ENCODE measurements around the gene TTF1.

Gene TTF1

DNA sequence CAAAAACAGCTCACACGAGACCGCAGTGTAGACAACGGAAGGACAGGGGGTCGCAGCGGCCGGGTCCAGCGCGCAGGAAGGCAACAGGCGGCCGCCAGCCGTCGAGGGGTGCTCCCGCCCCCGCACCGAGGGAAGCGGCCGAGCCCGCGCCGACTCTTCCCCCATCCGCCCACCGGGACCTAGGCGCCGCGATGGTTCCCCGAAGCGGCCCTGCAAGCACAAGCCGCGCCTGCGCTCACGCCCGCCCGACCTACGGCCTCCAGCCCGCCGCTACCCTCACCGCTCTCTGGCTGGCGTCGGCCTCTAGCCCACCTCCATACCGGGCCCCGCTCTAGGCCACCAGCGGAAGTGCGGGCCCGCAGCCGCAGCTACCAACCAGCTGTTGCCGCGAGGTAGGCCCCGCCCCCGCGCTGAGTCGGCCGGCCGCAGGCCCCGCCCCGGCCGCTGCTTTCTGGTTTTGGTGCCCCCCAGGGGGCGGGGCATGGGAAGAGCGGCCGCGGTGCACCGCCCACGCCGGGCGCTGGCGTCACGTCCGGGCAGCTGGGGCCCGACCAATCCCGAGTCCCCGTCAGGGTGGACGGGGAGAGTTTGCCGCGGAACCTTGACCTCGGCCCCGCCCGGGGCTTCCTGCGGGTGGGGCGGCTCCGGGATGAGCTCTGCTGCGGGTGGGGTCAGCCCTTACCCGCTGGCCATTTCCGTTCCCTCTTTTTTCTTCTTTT, 51.8 kb downstream of the TTF1 start, which contains the start of gene SETX:
SETX (minus strand) TSS at position 350 of the 719 bp plus-strand sequence. CDS start 5,558 bp downstream, outside the sequence.
- TF ChIP-seq, protein P1, sequence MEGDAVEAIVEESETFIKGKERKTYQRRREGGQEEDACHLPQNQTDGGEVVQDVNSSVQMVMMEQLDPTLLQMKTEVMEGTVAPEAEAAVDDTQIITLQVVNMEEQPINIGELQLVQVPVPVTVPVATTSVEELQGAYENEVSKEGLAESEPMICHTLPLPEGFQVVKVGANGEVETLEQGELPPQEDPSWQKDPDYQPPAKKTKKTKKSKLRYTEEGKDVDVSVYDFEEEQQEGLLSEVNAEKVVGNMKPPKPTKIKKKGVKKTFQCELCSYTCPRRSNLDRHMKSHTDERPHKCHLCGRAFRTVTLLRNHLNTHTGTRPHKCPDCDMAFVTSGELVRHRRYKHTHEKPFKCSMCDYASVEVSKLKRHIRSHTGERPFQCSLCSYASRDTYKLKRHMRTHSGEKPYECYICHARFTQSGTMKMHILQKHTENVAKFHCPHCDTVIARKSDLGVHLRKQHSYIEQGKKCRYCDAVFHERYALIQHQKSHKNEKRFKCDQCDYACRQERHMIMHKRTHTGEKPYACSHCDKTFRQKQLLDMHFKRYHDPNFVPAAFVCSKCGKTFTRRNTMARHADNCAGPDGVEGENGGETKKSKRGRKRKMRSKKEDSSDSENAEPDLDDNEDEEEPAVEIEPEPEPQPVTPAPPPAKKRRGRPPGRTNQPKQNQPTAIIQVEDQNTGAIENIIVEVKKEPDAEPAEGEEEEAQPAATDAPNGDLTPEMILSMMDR (IDR thresholded peaks at IDR 0.05), result no peak
- peak within 1 kb of the TSS; percentile 83 for H3K4me3 ChIP-seq
- peak; percentile 98 for DNase-seq (ENCODE audit: low spot score)
- H3K27ac ChIP-seq, result peak within 1 kb of the TSS; percentile 75 to 96

DNA sequence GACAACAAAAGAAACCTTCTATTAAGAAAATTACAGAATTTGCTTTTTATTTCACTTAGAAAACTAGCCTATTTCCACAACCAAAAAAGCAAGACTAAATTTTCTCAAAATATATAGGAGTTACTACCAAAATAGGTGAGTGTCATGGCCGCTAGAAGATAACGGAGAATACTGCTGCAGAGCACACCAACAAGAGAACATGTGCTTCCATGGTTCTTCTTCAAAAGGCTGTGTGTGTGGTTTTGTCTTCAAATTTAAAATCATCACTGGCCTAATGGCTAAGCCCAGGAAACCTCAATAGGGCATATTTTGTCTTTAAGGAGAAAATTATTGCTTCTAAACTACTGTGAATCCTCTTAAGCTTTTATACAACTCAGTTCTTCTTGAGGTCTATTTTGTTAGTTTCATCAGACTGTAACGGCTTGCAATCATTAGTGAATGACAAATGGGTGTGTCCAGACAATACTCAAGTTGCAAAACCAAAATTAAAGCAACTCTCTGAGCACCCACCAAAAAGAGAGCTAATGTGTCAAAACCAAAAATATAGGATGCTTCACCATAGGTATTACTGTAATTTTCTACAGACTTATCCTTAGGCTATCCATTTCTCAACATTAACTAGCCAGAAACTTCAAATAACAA, 55.1 kb downstream of the TTF1 start:
- TF ChIP-seq, protein P1 (IDR thresholded peaks at IDR 0.05), result no peak
- Histone ChIP-seq H3K27ac (no peak overlapping the region), H3K4me3 (no peak overlapping the region)
- DNase-seq (ENCODE audit: low spot score), result no peak

DNA sequence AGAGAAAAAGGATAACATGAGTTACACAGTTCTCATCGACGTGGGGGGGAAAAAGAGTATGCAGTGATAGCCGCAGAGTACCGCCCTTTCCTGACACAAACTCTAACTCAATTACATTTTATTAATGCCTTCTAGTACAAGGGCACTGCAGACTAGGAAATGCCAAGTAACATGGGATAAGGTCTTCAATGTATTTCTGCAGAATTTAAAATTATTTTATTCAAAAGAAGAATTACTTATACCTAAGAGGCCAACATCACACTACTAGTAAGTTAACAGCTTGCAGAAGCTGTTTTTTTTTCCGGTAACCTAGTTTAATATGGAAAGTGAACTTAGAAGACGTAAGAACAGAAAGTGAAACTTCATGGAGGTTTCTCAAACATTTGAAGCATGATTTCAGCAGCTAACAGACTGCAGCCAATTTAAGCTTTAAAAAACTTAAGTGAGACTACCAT, 55.8 kb downstream of the TTF1 start:
- Histone ChIP-seq H3K4me3 (no peak overlapping the region), H3K27ac (no peak overlapping the region)
- TF ChIP-seq, protein P1 (IDR thresholded peaks at IDR 0.05), result no peak

DNA sequence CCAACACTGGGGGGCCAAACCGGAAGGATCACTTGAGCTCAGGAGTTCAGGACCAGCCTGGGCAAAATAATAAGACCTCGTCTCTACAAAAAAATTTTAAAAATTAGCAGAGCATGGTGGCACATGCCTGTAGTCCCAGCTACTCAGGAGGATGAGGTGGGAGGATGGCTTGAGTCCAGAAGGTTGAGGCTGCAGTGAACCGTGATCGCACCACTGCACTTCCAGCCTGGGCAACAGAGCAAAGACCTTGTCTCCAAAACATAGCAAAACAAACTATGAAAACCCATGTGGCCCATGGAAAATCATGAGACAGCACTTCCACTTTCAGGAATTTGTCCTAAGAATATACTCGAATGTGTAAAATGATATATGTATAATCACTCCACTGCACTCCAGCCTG, 58.0 kb downstream of the TTF1 start:
- DNase-seq (ENCODE audit: low spot score), result no peak
- Histone ChIP-seq H3K4me3 (no peak overlapping the region), H3K27ac (no peak overlapping the region)
- TF ChIP-seq, protein P1 (IDR thresholded peaks at IDR 0.05), result no peak

More for the DNA sequence above, 55.8 kb downstream of the TTF1 start:
- no peak for DNase-seq (ENCODE audit: low spot score)

DNA sequence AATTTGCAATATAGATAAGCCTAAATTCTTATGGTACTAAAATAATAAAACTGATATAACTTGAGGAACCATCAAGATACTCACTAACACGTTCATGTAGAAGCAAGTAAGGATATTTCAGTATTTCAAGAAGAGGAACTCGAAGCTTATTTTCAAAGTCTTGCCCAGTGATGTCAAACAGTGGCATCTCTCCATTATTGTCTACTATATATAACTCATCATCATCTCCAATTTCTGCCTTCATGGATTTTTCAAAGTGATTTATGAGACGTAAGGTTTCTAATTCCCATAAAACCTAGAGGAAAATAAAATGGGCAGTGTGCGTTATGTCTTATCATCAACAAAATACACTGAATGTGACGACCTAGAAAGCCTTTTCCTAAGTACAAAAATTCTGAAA, 60.5 kb downstream of the TTF1 start:
- no peak overlapping the region for H3K27ac ChIP-seq
- no peak overlapping the region for H3K4me3 ChIP-seq
- no peak for DNase-seq (ENCODE audit: low spot score)
- TF ChIP-seq, protein P1 (IDR thresholded peaks at IDR 0.05), result no peak

DNA sequence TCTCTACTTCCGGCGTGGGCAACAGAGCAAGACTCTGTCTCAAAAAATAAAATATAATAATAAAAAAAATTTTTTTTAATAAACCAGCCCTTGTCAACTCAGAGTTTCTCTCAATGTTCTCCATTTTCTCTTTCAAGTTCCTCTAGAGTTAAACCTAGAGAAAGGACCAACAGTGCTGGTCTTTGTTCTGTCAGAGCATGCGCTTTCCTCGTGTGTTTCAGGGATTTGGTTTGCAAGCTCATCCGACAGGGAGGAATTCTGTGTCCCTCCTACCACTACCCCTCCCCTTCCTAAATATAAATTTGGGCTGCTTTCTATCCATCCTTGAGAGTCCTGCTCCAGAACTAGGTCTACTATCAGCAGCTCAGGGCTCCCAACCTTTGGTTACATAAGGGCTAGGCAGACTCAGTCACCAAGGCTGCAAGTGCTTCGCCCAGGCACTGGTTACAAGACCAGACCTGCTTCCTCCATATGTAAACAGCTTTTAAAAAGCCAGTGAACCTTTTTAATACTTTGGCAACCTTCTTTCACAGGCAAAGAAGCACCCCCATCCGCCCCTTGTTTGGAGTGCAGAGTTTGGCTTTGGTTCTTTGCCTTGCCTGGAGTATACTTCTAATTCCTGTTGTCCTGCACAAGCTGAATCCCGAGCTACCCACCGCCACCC, 65.3 kb downstream of the TTF1 start:
- no peak overlapping the region for H3K4me3 ChIP-seq
- no peak for DNase-seq (ENCODE audit: low spot score)
- no peak overlapping the region for H3K27ac ChIP-seq
- TF ChIP-seq, protein P1 (IDR thresholded peaks at IDR 0.05), result no peak

All from coronary artery (tissue), 2 donors.